Measurements from ENCODE around the gene AHDC1. TPM values are rescaled to one million over a fixed set of nuclear protein-coding genes. Genes with fewer than 3 reads are reported as not detected.

AHDC1 gene
- total and polyA plus RNA-seq, 8 donors: 10.4 to 27.5 (median 14.9) TPM

DNA sequence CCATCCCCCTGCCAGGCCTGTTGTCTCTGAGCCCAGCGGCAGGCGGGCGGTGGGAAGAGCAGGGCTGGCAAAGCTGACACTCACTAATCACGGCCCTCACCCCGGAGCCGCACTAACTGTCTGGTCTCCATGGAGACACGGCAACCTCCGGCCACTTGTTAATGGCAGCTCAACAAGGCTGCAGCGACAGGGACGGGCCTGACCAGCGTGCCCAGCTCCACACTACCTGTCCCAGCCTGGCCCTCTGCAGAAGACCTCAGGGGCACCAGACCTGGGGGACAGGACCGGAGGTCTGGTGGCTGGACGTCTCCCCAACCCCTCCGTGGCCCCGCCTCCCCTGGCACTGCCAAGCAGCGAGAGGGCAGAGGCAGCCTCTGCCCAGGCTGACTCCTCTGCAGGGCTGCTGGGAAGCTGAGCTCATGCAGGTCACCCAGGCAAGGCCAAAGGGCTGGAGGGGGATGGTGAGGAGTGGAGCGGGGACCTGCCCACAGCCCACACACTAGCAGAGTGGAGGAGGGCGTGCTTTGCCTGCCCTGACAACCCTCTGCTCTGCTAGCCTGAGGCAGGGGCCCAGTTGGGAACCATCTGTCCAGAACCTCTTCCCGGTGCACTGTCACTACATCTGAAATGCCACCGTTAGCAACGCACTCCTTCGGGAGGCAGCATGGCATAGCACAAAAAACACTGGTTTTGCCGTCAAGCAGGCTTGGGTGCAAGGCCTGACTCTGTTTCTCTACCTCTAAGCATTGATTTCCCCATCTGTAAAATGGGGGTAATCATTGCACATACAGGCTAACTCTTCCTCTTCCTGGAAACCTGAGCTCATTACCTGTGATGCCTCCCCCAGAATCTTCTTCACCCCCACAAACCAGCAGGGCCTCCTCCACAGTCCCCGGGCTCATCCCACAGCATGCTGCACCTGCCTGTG lies 84.3 kb downstream of the AHDC1 start:
- no peaks in the 10 kb centered on the region for H3K27me3 ChIP-seq
- H3K9me3 ChIP-seq: no peaks in the 10 kb centered on the region
- no peaks in the 10 kb centered on the region for H3K36me3 ChIP-seq
- TF ChIP-seq, protein P1, sequence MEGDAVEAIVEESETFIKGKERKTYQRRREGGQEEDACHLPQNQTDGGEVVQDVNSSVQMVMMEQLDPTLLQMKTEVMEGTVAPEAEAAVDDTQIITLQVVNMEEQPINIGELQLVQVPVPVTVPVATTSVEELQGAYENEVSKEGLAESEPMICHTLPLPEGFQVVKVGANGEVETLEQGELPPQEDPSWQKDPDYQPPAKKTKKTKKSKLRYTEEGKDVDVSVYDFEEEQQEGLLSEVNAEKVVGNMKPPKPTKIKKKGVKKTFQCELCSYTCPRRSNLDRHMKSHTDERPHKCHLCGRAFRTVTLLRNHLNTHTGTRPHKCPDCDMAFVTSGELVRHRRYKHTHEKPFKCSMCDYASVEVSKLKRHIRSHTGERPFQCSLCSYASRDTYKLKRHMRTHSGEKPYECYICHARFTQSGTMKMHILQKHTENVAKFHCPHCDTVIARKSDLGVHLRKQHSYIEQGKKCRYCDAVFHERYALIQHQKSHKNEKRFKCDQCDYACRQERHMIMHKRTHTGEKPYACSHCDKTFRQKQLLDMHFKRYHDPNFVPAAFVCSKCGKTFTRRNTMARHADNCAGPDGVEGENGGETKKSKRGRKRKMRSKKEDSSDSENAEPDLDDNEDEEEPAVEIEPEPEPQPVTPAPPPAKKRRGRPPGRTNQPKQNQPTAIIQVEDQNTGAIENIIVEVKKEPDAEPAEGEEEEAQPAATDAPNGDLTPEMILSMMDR (IDR thresholded peaks at IDR 0.05): no peak
- DNase-seq (peak in 3 of 6 donors; percentile 39 to 77 (median 50)), ATAC-seq (peak; percentile 30 to 65 (median 60)), FAIRE-seq (no peak)
- H3K4me3 ChIP-seq: no peak overlapping the region
- no peaks in the 10 kb centered on the region for H3K4me1 ChIP-seq
- 70% methylated on average over 22 to 24 of the region's 24 CpGs for WGBS, 2 donors
- no peak overlapping the region for H3K27ac ChIP-seq
- intact Hi-C loops (cut with DNase I): no loop called here

DNA sequence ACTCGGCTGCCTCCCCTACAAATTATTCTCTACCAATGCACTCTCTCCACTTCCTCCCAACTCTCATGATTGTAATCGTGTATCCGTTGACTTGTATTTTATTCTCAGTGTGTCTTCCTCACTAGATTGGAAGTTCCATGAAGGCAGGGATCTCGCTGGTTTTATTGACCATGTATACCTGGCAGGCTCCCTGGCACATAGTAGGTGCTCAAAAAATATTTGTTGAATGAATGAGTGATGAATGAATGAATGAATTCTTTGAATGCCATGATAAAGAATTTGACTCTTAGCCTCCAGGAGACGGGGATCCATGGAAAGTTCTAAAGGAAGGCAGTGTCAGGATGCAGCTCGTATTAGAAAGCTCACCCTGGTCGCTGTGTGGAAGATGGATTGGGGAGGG lies 85.1 kb downstream of the AHDC1 start:
- H3K4me1 ChIP-seq: no peaks in the 10 kb centered on the region
- H3K9me3 ChIP-seq: no peaks in the 10 kb centered on the region
- no peak overlapping the region for H3K27ac ChIP-seq
- TF ChIP-seq, protein P1 (IDR thresholded peaks at IDR 0.05): no peak
- no peaks in the 10 kb centered on the region for H3K27me3 ChIP-seq
- FAIRE-seq: no peak
- intact Hi-C loops (cut with DNase I): no loop called here
- H3K4me3 ChIP-seq: no peak overlapping the region
- 88% methylated on average over 7 of the region's 7 CpGs for WGBS, 2 donors
- no peak for DNase-seq
- peak in 1 of 4 donors; percentile 5 for ATAC-seq
- H3K36me3 ChIP-seq: no peaks in the 10 kb centered on the region

DNA sequence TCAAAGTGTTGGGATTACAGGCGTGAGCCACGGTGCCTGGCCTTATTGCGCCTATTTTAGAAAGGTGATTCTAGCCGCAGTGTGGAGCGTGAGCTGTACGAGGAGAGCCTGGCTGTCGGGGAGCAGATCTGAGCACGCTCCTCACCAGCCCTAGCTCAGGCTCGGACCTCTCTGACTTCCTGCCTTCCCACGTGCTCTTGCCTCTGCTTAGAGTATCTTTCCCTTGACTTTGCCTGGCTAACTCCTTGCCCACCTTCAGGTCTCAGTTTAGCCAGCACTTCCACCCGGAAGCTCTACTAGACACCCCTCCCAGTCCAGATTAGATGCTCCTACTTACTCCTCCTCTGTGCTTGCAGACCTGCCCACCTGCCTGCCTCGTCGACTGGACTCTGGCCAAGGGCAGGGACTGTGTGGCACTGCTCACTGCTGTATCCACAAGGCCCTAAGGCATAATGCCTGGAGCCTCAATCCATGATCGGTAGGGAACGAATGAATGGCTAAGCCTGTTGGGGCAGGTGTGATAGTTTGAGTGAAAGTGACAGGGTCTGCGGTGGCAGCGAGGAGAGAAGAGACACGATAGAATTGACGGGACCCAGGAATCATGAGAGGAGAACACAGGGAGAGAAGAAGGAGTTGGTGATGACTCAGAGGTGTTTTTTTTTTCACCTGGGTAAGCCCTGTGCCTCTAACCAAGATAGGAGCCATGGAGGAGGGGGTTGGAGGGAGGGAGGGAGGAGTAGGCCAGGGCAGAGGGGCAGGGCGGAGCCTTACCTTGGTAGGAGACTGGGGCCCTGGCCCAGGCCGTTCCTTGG lies 85.8 kb downstream of the AHDC1 start:
- ATAC-seq (peak in 2 of 4 donors; percentile 4 to 46), DNase-seq (no peak), FAIRE-seq (no peak)
- intact Hi-C loops (cut with DNase I): no loop called here
- Histone ChIP-seq H3K36me3 (no peaks in the 10 kb centered on the region), H3K4me3 (no peak overlapping the region), H3K9me3 (no peaks in the 10 kb centered on the region), H3K27ac (no peak overlapping the region), H3K27me3 (no peaks in the 10 kb centered on the region), H3K4me1 (no peaks in the 10 kb centered on the region)
- TF ChIP-seq, protein P1 (IDR thresholded peaks at IDR 0.05): no peak
- 74 to 76% methylated on average over 21 of the region's 21 CpGs for WGBS, 2 donors

DNA sequence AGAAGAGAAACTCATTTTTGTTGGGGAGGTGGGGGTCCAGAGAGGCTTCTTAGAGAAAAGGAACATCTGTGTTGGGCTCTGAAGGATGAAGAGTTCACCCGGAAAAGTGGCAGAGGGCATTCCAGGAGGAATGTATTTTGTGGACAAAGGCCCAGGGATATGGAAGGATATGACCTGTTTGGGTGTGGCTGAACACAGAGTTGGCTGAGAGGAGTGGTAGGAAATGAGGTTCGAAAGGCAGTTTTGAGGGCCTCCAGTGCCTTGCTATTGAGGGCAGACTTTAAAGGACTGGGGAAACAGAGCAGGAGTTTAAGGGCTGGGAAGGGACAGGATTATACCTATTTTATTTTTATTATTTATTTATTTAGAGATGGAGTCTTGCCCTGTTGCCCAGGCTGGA lies 86.6 kb downstream of the AHDC1 start:
- Histone ChIP-seq H3K9me3 (no peaks in the 10 kb centered on the region), H3K4me3 (no peak overlapping the region), H3K27ac (no peak overlapping the region), H3K27me3 (no peaks in the 10 kb centered on the region), H3K36me3 (no peaks in the 10 kb centered on the region), H3K4me1 (no peaks in the 10 kb centered on the region)
- DNase-seq: no peak
- no peak for FAIRE-seq
- ATAC-seq: no peak
- intact Hi-C loops (cut with DNase I): no loop called here
- TF ChIP-seq, protein P1 (IDR thresholded peaks at IDR 0.05): no peak
- WGBS, 2 donors: 79 to 87% methylated on average over 2 of the region's 2 CpGs

Data from pancreas (tissue), 10 donors.